AG04450 (cell line): ENCODE measurements around the gene NFXL1. TPM values are rescaled to one million over a fixed set of nuclear protein-coding genes. Genes with fewer than 3 reads are reported as not detected.

Source experiments
- CTCF ChIA-PET: fragments of 300-600, 350-600 bp; formaldehyde crosslinking; extraction: SDS; loops from one replicate; lab custom pipeline; 2022; ENCODE audit warnings: antibody characterized with exemption, inconsistent platforms; lab: Charles Lee
- POLR2A ChIA-PET: fragments of 350-600 bp; formaldehyde crosslinking; extraction: SDS; loops from one replicate; lab custom pipeline; 2021; ENCODE audit warnings: antibody characterized with exemption, inconsistent platforms; lab: Yijun Ruan, JAX
- DNase-seq: peaks from one replicate; pipeline ENCODE4 v3.0.0-alpha.2; 2011; ENCODE audit warnings: low read depth, low spot score
- H3K27ac ChIP-seq: one replicate; pipeline ENCODE4 v1.5.1; 2012; ENCODE audit warnings: low read depth, low read length, control low read depth
- H3K27me3 ChIP-seq: one replicate; pipeline ENCODE4 v1.6.0; 2012; ENCODE audit warnings: low read length; ENCODE audit not compliant: control insufficient read depth, insufficient read depth
- H3K4me3 ChIP-seq: 2 replicates; pipeline ENCODE4 v1.5.1; 2011; ENCODE audit warnings: mild to moderate bottlenecking, low read depth, low read length, control low read depth
- H3K9me3 ChIP-seq: 2 replicates; pipeline ENCODE4 v1.5.1; 2012; ENCODE audit warnings: low read length; ENCODE audit not compliant: control insufficient read depth, insufficient read depth
- polyA plus RNA-seq: library from polyadenylated mRNA; depleted of rRNA; stranded (reverse); fragments of >200 nt; gene quantifications from 2 replicates; pipeline ENCODE4 v1.2.3, GENCODE V29; 2011
- TF ChIP-seq, protein P1 (sequence below): IDR thresholded peaks from 2 replicates; pipeline ENCODE4 v1.5.1; 2011; ENCODE audit warnings: low read depth, low read length, control low read depth, inconsistent platforms

Gene NFXL1
- polyA plus RNA-seq, 1 experiment, result 18.5 TPM

DNA sequence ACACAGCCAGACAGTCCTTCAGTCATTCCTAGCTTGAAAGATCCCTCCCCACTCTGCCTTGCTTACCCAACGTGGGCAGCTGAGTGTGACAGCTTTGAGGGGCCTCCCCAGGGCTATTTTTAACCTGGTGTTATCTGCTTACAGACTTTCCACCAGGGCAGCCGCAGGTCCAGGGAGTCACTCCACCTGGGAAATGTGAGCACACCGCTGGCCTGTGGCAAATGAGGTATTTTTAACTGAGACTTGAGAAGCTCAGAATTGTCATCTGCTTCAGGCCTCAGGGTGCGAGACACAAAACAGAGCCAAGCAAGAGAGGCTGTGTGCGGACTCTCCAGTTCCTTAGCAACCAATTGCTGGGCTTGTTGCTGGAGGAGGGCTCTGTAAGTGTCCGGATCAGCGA, 89.5 kb downstream of the NFXL1 start:
- Histone ChIP-seq H3K4me3 (no peak overlapping the region), H3K27ac (no peak overlapping the region), H3K9me3 (no peaks in the 10 kb centered on the region), H3K27me3 (no peaks in the 10 kb centered on the region)
- ChIA-PET POLR2A (no interaction called here), CTCF (no interaction called here)
- TF ChIP-seq, protein P1, sequence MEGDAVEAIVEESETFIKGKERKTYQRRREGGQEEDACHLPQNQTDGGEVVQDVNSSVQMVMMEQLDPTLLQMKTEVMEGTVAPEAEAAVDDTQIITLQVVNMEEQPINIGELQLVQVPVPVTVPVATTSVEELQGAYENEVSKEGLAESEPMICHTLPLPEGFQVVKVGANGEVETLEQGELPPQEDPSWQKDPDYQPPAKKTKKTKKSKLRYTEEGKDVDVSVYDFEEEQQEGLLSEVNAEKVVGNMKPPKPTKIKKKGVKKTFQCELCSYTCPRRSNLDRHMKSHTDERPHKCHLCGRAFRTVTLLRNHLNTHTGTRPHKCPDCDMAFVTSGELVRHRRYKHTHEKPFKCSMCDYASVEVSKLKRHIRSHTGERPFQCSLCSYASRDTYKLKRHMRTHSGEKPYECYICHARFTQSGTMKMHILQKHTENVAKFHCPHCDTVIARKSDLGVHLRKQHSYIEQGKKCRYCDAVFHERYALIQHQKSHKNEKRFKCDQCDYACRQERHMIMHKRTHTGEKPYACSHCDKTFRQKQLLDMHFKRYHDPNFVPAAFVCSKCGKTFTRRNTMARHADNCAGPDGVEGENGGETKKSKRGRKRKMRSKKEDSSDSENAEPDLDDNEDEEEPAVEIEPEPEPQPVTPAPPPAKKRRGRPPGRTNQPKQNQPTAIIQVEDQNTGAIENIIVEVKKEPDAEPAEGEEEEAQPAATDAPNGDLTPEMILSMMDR, result no peak
- DNase-seq, result no peak

DNA sequence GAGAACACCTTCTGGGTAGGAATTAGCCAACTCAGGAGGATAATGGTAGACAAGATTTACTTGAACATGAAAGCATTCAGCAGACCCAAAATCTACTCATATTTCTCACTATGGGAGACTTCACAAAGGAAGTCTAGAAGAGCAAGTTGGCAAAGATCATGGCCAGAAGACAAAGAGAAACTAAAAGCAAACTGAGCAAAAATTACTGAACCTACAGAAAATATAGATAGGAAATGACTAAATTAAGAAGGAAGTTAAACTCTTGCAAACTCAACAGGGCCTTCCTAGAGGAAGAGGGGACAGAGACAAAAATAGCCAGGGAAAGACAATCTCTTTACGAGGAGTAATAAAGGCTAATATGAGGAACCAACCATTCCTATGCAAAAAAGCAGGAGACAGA, 95.2 kb downstream of the NFXL1 start:
- ChIA-PET CTCF (no interaction called here), POLR2A (no interaction called here)
- DNase-seq, result no peak
- TF ChIP-seq, protein P1, result no peak
- Histone ChIP-seq H3K27me3 (no peaks in the 10 kb centered on the region), H3K9me3 (no peaks in the 10 kb centered on the region), H3K27ac (no peak overlapping the region), H3K4me3 (no peak overlapping the region)

DNA sequence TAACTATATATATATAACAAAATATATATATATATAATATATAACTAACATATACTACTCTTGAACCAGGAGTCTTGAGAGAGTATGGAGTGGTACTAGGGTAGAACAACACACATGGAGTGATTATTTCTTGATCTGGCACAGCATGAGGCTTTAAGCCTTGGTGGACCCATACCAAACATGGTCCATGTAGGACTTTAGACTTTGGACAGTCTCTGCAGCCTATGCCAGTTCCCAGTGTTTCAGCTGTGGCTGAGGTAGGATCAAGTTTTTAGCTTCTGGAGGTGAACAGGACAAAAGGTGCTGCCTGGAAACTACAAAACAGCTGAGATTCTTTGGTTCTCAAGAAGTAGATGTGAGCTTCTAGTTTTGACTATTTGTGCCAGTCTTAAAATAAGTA, 97.1 kb downstream of the NFXL1 start:
- Histone ChIP-seq H3K27ac (no peak overlapping the region), H3K4me3 (no peak overlapping the region), H3K27me3 (no peaks in the 10 kb centered on the region), H3K9me3 (no peaks in the 10 kb centered on the region)
- ChIA-PET POLR2A (no interaction called here), CTCF (interaction anchor here (0.6 to 2.3 kb wide), 3 partner anchors 20 to 149 kb away, joined by 3 to 12 read pairs (median 7); partner anchors contain the start of gene CORIN)
- DNase-seq, result no peak
- TF ChIP-seq, protein P1, result no peak

DNA sequence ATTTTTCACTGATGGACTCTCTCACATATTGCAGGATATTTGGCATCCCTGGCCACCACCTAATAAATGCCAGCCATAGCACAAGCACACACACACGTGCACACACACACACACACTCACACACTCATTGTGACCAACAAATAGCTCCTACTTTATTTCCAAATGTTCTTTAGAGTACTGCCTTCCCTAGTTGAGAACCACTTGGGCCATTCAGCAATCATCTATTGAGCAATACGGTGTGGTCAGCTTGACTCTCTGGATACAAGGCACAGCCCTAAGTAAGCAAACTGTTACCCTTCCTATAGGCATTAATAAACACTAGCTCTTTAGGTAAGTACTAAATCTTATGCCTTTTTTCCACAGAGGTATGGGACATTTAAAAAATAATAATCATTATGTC, 97.6 kb downstream of the NFXL1 start:
- ChIA-PET CTCF (interaction anchor here (1.8 to 2.3 kb wide), 2 partner anchors 20 to 23 kb away, joined by 7 to 12 read pairs; partner anchors contain the start of gene CORIN), POLR2A (no interaction called here)
- TF ChIP-seq, protein P1, result no peak
- no peak overlapping the region for H3K27ac ChIP-seq
- no peak for DNase-seq
- no peak overlapping the region for H3K4me3 ChIP-seq
- no peaks in the 10 kb centered on the region for H3K27me3 ChIP-seq
- H3K9me3 ChIP-seq, result no peaks in the 10 kb centered on the region

DNA sequence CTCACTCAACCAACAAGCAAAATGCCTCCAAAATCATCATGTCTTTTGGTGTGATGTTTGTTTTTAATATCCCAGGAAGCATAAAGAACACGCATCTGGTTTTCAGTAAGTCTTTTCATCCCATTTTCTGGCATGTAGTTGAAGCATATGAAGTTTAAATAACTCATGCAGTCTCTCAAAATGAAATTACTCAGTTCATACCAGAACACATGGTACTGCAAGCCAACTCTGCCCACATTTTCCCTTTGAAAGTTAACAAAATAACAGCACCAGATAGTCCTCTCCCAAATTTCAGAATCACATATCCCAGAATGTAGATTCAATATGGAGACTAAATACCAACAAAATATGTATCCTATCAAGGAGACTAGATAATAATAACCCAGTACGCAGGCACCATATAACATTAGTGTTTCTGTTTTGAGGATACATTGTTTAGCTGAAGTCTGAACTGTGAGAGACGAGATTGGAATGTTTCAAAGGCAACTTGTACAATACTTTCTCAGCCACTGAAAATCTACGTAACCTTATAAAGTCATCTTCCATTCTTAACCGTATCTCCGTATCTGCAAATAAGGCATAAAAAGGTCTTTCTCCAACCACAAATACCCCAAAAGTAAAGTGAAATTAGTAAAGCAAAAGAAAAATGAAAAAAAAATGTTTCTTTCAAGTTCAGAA, 99.6 kb downstream of the NFXL1 start:
- ChIA-PET POLR2A (no interaction called here), CTCF (interaction anchor here (0.7 to 1.0 kb wide), 2 partner anchors 22 to 119 kb away, joined by 3 read pairs; no protein-coding TSS in a partner anchor)
- no peak overlapping the region for H3K27ac ChIP-seq
- H3K4me3 ChIP-seq, result no peak overlapping the region
- H3K9me3 ChIP-seq, result no peaks in the 10 kb centered on the region
- no peaks in the 10 kb centered on the region for H3K27me3 ChIP-seq
- TF ChIP-seq, protein P1, result no peak
- DNase-seq, result no peak
